H1 (cell line): ENCODE results near the gene POU3F2. TPM values are rescaled to one million over a fixed set of nuclear protein-coding genes. Genes with fewer than 3 reads are reported as not detected.

Experiments used
- BACH1 ChIP-seq: IDR thresholded peaks from 2 replicates; pipeline ENCODE4 v1.6.1; 2012; ENCODE audit warnings: low read length, improper control_type of control experiment
- CEBPB ChIP-seq: IDR thresholded peaks from 2 replicates; pipeline ENCODE4 v1.6.1; 2012; ENCODE audit warnings: low read depth, low read length
- CREB1 ChIP-seq: IDR thresholded peaks from 2 replicates; pipeline ENCODE4 v1.6.1; 2012; ENCODE audit warnings: inconsistent platforms
- CTBP2 ChIP-seq: IDR thresholded peaks from 2 replicates; pipeline ENCODE4 v1.7.0; 2011; ENCODE audit warnings: borderline replicate concordance, mild to moderate bottlenecking, moderate library complexity, mixed read lengths, low read length; ENCODE audit not compliant: insufficient read depth, insufficient read length
- EZH2 ChIP-seq: fragments of 200-600 bp; sonication (generic); IDR thresholded peaks from 2 replicates; pipeline ENCODE4 v1.7.1; 2012; ENCODE audit warnings: low read depth, mild to moderate bottlenecking, moderate library complexity, low read length, inconsistent platforms; ENCODE audit not compliant: severe bottlenecking
- FOSL1 ChIP-seq: IDR thresholded peaks from 2 replicates; pipeline ENCODE4 v1.6.1; 2011; ENCODE audit warnings: mild to moderate bottlenecking, low read depth, low read length, moderate library complexity; ENCODE audit not compliant: insufficient read depth
- HDAC2 ChIP-seq, 2 experiments: fragments of 300-600 bp in 1 of 2; sonication (generic) in 1 of 2; IDR thresholded peaks; 2 replicates each; pipeline ENCODE4 v1.6.1; 2011 to 2012; ENCODE audit warnings: low read depth in 2 of 2, low read length in 2 of 2, mild to moderate bottlenecking in 2 of 2, moderate library complexity in 2 of 2, borderline replicate concordance in 1 of 2, inconsistent platforms in 1 of 2
- JUN ChIP-seq: IDR thresholded peaks from 2 replicates; pipeline ENCODE4 v1.6.1; 2011; ENCODE audit warnings: low read depth, mild to moderate bottlenecking, improper control_type of control experiment, low read length
- POLR2A ChIP-seq, 2 experiments: IDR thresholded peaks; 1 replicate in 1 of 2; 2 replicates in 1 of 2; pipeline ENCODE4 v1.6.1; 2011; ENCODE audit warnings: low read depth in 2 of 2, low read length in 2 of 2, mild to moderate bottlenecking in 2 of 2; ENCODE audit errors: control extremely low read depth in 1 of 2
- POU5F1 ChIP-seq: IDR thresholded peaks from 2 replicates; pipeline ENCODE4 v1.6.1; 2011; ENCODE audit warnings: low read depth, mild to moderate bottlenecking, low read length, moderate library complexity
- RBBP5 ChIP-seq: IDR thresholded peaks from 2 replicates; pipeline ENCODE4 v1.7.1; 2012; ENCODE audit warnings: low read depth, mild to moderate bottlenecking, inconsistent platforms, low read length, moderate library complexity, borderline replicate concordance
- RFX5 ChIP-seq: IDR thresholded peaks from 2 replicates; pipeline ENCODE4 v1.6.1; 2011; ENCODE audit warnings: low read depth, low read length, improper control_type of control experiment, borderline replicate concordance
- RNF2 ChIP-seq: fragments of 200-900, 300-1000 bp; sonication (generic); IDR thresholded peaks from 2 replicates; pipeline ENCODE4 v1.7.1; 2016; ENCODE audit warnings: borderline replicate concordance, low read depth, mild to moderate bottlenecking, antibody characterized with exemption, low read length; ENCODE audit not compliant: poor library complexity, severe bottlenecking; ENCODE audit errors: missing control alignments
- RXRA ChIP-seq: IDR thresholded peaks from 2 replicates; pipeline ENCODE4 v1.6.1; 2011; ENCODE audit warnings: low read depth, mild to moderate bottlenecking, low read length, moderate library complexity; ENCODE audit not compliant: insufficient read depth
- SP1 ChIP-seq: IDR thresholded peaks from 2 replicates; pipeline ENCODE4 v1.6.1; 2011; ENCODE audit warnings: low read depth, low read length
- SP2 ChIP-seq: IDR thresholded peaks from 2 replicates; pipeline ENCODE4 v1.6.1; 2012; ENCODE audit warnings: mild to moderate bottlenecking, low read length, inconsistent platforms
- SP4 ChIP-seq: IDR thresholded peaks from 2 replicates; pipeline ENCODE4 v1.6.1; 2012; ENCODE audit warnings: low read length, inconsistent platforms
- TAF7 ChIP-seq: optimal IDR thresholded peaks from 2 replicates; pipeline ENCODE3; 2011; ENCODE audit warnings: low read depth, mild to moderate bottlenecking, inconsistent platforms, low read length, moderate library complexity, borderline replicate concordance
- ZNF274 ChIP-seq: IDR thresholded peaks from 2 replicates; pipeline ENCODE4 v1.7.0; 2012; ENCODE audit warnings: low read length, borderline replicate concordance; ENCODE audit errors: extremely low read depth
- polyA plus RNA-seq, 7 experiments: library from polyadenylated mRNA; depleted of rRNA in 3 of 7; stranded (reverse) in 5 of 7; unstranded in 2 of 7; fragments of >200 nt in 5 of 7; fragments of 200-250 nt in 2 of 7; gene quantifications; 1 replicate in 5 of 7; 2 replicates in 1 of 7; 4 replicates in 1 of 7; pipeline versions ENCODE4 v1.2.1 to v1.2.3, GENCODE V29; 2011 to 2013; ENCODE audit warnings: missing spikeins in 2 of 7, mixed read lengths in 2 of 7
- total RNA-seq: library from RNA; stranded (reverse); fragmentation: NEBNext Ultra II Directional; extraction: Animal tissue kit (Norgen Biotek cat#: 25700); gene quantifications from 2 replicates; pipeline ENCODE4 v1.2.1, GENCODE V29; 2021
- TF ChIP-seq, protein P1 (sequence below): IDR thresholded peaks from 2 replicates; pipeline ENCODE4 v1.6.1; 2011; ENCODE audit warnings: low read length, improper control_type of control experiment
- TF ChIP-seq, protein P2 (sequence below): IDR thresholded peaks from 2 replicates; pipeline ENCODE4 v1.6.1; 2011; ENCODE audit warnings: low read depth, mild to moderate bottlenecking, low read length; ENCODE audit not compliant: insufficient read depth

Gene POU3F2
- total and polyA plus RNA-seq, 2 of the 8 experiments (the other 6 are each of a cell fraction or from before 2014, with no cell fraction given), result 0.09 to 0.35 TPM

DNA sequence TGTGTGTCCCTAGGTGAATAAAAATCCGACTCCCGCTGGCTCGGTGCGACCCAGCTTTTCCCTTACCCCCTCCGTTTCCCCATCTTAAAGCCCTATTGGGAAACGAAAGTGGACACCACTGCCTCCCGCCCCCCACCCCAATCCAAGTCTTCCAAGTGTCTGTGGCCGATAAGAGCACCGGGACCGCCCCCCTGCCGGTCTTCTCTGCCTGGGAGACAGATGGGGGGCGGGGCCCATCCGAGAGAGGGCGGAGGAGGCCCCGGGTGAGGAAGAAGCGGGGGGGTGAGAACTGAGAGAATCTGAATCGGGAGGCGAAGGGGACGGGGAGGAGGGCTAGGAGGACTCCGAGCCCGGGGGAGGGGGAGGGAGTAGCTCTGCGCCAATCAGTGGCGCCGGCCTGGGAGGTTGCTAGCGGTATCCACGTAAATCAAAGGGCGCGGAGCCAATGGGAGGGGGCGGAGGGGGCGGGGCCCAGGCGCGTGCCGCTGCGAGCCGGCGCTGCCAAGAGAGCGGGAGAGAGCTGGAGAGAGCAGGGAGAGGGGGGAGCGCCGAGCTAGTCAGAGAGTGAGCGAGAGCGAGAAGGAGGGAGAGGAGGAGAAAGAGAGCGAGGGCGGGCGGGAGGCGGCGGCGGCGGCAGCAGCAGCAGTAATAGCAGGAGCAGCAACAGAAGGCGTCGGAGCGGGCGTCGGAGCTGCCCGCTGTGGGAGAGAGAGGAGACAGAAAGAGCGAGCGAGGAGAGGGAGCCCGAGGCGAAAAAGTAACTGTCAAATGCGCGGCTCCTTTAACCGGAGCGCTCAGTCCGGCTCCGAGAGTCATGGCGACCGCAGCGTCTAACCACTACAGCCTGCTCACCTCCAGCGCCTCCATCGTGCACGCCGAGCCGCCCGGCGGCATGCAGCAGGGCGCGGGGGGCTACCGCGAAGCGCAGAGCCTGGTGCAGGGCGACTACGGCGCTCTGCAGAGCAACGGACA lies at the start of gene POU3F2 (continued):
- TF ChIP-seq RXRA, result no peak
- TF ChIP-seq, protein P1, sequence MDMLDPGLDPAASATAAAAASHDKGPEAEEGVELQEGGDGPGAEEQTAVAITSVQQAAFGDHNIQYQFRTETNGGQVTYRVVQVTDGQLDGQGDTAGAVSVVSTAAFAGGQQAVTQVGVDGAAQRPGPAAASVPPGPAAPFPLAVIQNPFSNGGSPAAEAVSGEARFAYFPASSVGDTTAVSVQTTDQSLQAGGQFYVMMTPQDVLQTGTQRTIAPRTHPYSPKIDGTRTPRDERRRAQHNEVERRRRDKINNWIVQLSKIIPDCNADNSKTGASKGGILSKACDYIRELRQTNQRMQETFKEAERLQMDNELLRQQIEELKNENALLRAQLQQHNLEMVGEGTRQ, result no peak
- no peak for TF ChIP-seq SP4
- no peak for TF ChIP-seq RFX5
- TF ChIP-seq POLR2A (IDR thresholded peaks at IDR 0.05; ENCODE audit: control extremely low read depth in 1 of 2, low read depth in 2 of 2, low read length in 2 of 2), result no peak
- no peak for TF ChIP-seq EZH2
- peak; percentile 54; the same call in 1 of the 2 replicates for TF ChIP-seq CREB1
- TF ChIP-seq FOSL1, result no peak
- TF ChIP-seq POU5F1, result no peak
- TF ChIP-seq BACH1, result no peak
- TF ChIP-seq, protein P2, sequence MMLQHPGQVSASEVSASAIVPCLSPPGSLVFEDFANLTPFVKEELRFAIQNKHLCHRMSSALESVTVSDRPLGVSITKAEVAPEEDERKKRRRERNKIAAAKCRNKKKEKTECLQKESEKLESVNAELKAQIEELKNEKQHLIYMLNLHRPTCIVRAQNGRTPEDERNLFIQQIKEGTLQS, result no peak
- no peak for TF ChIP-seq ZNF274
- TF ChIP-seq SP2, result no peak
- no peak for TF ChIP-seq JUN
- 0 out of 2 replicates have a peak, but pooled peaks have one; percentile 35 for TF ChIP-seq SP1
- peak; percentile 73 for TF ChIP-seq RBBP5
- no peak for TF ChIP-seq TAF7
- TF ChIP-seq HDAC2 (IDR thresholded peaks at IDR 0.05; ENCODE audit: borderline replicate concordance in 1 of 2, low read depth in 2 of 2, low read length in 2 of 2), result peak in 1 of 2 experiments; percentile 18; a peak in 1 of 4 replicates
- TF ChIP-seq CEBPB, result no peak
- no peak for TF ChIP-seq RNF2
- peak; percentile 88 for TF ChIP-seq CTBP2
